ENCODE results near the gene UROC1. TPM values are rescaled to one million over a fixed set of nuclear protein-coding genes. Genes with fewer than 3 reads are reported as not detected.

Gene UROC1
- total and polyA plus RNA-seq, 2 experiments from 2014 or later: not detected

- no peaks in the 10 kb centered on the region for H3K9me2 ChIP-seq (ENCODE audit: insufficient read depth)
- Mint-ChIP-seq H3K4me3 (no peak overlapping the region), H3K27ac (no peak overlapping the region), H3K4me1 (peaks cover 2% of the 10 kb centered on the region; the same call in 2 of the 3 replicates), H3K9me3 (no peaks in the 10 kb centered on the region), H3K36me3 (ENCODE audit: low read depth) (peaks cover 54% of the 10 kb centered on the region), H3K27me3 (ENCODE audit: insufficient read depth, low read depth, poor library complexity) (peaks cover 3% of the 10 kb centered on the region)
- H3K79me2 ChIP-seq (replicated peaks; ENCODE audit: insufficient read depth): peaks cover 27% of the 10 kb centered on the region
- H3K4me1 ChIP-seq (ENCODE audit: insufficient read depth): no peaks in the 10 kb centered on the region
- no peaks in the 10 kb centered on the region for H3K27me3 ChIP-seq (ENCODE audit: insufficient read depth)
- DNase-seq (ENCODE audit: low spot score) (no peak), ATAC-seq (no peak)
- H2AFZ ChIP-seq: no peak overlapping the region
- H3K4me3 ChIP-seq: no peak overlapping the region
- peaks cover 2% of the 10 kb centered on the region; the same call in 1 of the 2 replicates for H3K36me3 ChIP-seq (ENCODE audit: insufficient read depth)
- no peak overlapping the region for H3K4me2 ChIP-seq
- H4K20me1 ChIP-seq (replicated peaks; ENCODE audit: insufficient read depth): peaks cover 11% of the 10 kb centered on the region; the same call in 1 of the 2 replicates
- TF ChIP-seq NANOG (IDR thresholded peaks at IDR 0.05; ENCODE audit: borderline replicate concordance) (no peak), CREB1 (CRISPR knock-in tag; IDR thresholded peaks at IDR 0.05; ENCODE audit: low read depth) (no peak), ETS1 (IDR thresholded peaks at IDR 0.05) (no peak), JUNB (IDR thresholded peaks at IDR 0.05; ENCODE audit: unreplicated experiment) (no peak), EZH2phosphoT487 (IDR thresholded peaks at IDR 0.05; ENCODE audit: unreplicated experiment) (no peak), REST (IDR thresholded peaks at IDR 0.05; ENCODE audit: unreplicated experiment) (no peak), EZH2 (IDR thresholded peaks at IDR 0.05; ENCODE audit: low read depth, unreplicated experiment) (no peak), ZNF114 (CRISPR knock-in tag; IDR thresholded peaks at IDR 0.05) (no peak), POLR2AphosphoS5 (IDR thresholded peaks at IDR 0.05; ENCODE audit: low read depth) (no peak), STAT1 (IDR thresholded peaks at IDR 0.05; ENCODE audit: unreplicated experiment) (no peak), ZNF462 (CRISPR knock-in tag; IDR thresholded peaks at IDR 0.05) (no peak), ZNF331 (CRISPR knock-in tag; IDR thresholded peaks at IDR 0.05; ENCODE audit: low read depth) (no peak), CTCF (conservative IDR thresholded peaks at IDR 0.05; ENCODE audit: low read depth in 2 of 2) (no peak)
- H3F3A ChIP-seq (replicated peaks; ENCODE audit: low read depth): no peaks in the 10 kb centered on the region
- H3K27ac ChIP-seq (ENCODE audit: low read depth): no peak overlapping the region
These were observed 63.5 kb downstream of the UROC1 start for GRCh38 chr3:126454025-126454424.
